Loucy (cell line): Measurements from ENCODE around the gene RORC.

Experiments used
- H2AFZ ChIP-seq: fragments of 200-600 bp; sonication (generic); 2 replicates; pipeline ENCODE4 v1.6.0; 2016; ENCODE audit warnings: antibody characterized with exemption, mild to moderate bottlenecking, low read length, moderate library complexity
- H3F3A ChIP-seq: fragments of 200-600 bp; 2 replicates; pipeline ENCODE4 v1.6.0; 2016; ENCODE audit warnings: antibody characterized with exemption, low read depth, mild to moderate bottlenecking
- H3K27me3 ChIP-seq: fragments of 200-600 bp; sonication (generic); 2 replicates; pipeline ENCODE4 v1.6.1; 2014; ENCODE audit warnings: low read length, mild to moderate bottlenecking; ENCODE audit not compliant: insufficient read depth, poor library complexity, severe bottlenecking
- H3K36me3 ChIP-seq: fragments of 200-600 bp; sonication (generic); 2 replicates; pipeline ENCODE4 v1.6.1; 2016; ENCODE audit warnings: low read length; ENCODE audit not compliant: insufficient read depth
- H3K4me1 ChIP-seq: fragments of 200-600 bp; sonication (generic); 2 replicates; pipeline ENCODE4 v1.5.1; 2014; ENCODE audit warnings: low read length, mild to moderate bottlenecking; ENCODE audit not compliant: insufficient read depth, poor library complexity, severe bottlenecking
- H3K4me2 ChIP-seq: fragments of 200-600 bp; sonication (generic); 2 replicates; pipeline ENCODE4 v1.6.0; 2014; ENCODE audit warnings: antibody characterized with exemption, low read length, low read depth, mild to moderate bottlenecking; ENCODE audit not compliant: poor library complexity, severe bottlenecking
- H3K4me3 ChIP-seq: fragments of 200-600 bp; sonication (generic); 2 replicates; pipeline ENCODE4 v1.5.1; 2014; ENCODE audit warnings: low read length, mild to moderate bottlenecking, mixed read lengths; ENCODE audit not compliant: poor library complexity, severe bottlenecking
- H3K79me2 ChIP-seq: fragments of 200-600 bp; sonication (generic); 2 replicates; pipeline ENCODE4 v1.6.1; 2014; ENCODE audit warnings: low read length; ENCODE audit not compliant: insufficient read depth
- H3K9ac ChIP-seq: fragments of 200-600 bp; sonication (generic); 2 replicates; pipeline ENCODE4 v1.6.0; 2014; ENCODE audit warnings: mild to moderate bottlenecking, low read depth, low read length, moderate library complexity; ENCODE audit not compliant: poor library complexity, severe bottlenecking
- H3K9me2 ChIP-seq: fragments of 200-600 bp; sonication (generic); replicated peaks from 2 replicates; pipeline ENCODE4 v1.6.1; 2016; ENCODE audit warnings: low read depth, low read length, mixed read lengths
- H3K9me3 ChIP-seq: fragments of 200-600 bp; sonication (generic); 2 replicates; pipeline ENCODE4 v1.6.1; 2014; ENCODE audit warnings: mild to moderate bottlenecking, antibody characterized with exemption, low read length, low read depth; ENCODE audit not compliant: insufficient read depth
- H4K20me1 ChIP-seq: fragments of 200-600 bp; sonication (generic); 2 replicates; pipeline ENCODE4 v1.6.0; 2014; ENCODE audit warnings: antibody characterized with exemption, low read length, mild to moderate bottlenecking; ENCODE audit not compliant: insufficient read depth, poor library complexity, severe bottlenecking
- CTCF ChIP-seq: fragments of 200-600 bp; sonication (generic); conservative IDR thresholded peaks from 2 replicates; pipeline ENCODE4 v1.5.1; 2014; ENCODE audit warnings: mild to moderate bottlenecking, antibody characterized with exemption, low read length
- EZH2phosphoT487 ChIP-seq: fragments of 200-600 bp; IDR thresholded peaks from 2 replicates; pipeline ENCODE4 v1.6.1; 2018; ENCODE audit warnings: antibody characterized with exemption, mild to moderate bottlenecking, moderate library complexity, borderline replicate concordance

The RORC gene

GRCh38 chr1:151846686-151847237 lies 15.2 kb upstream of the RORC start:
- Histone ChIP-seq H3K9me2 (no peaks in the 10 kb centered on the region), H3K4me2 (no peak overlapping the region), H3K9ac (no peak overlapping the region), H3K9me3 (no peaks in the 10 kb centered on the region), H3K4me1 (no peaks in the 10 kb centered on the region), H3K36me3 (no peaks in the 10 kb centered on the region), H3K4me3 (no peak overlapping the region), H3K27me3 (no peaks in the 10 kb centered on the region), H4K20me1 (no peaks in the 10 kb centered on the region), H2AFZ (peak overlapping the region; percentile 59; the same call in 1 of the 2 replicates), H3F3A (no peaks in the 10 kb centered on the region), H3K79me2 (no peaks in the 10 kb centered on the region)
- no peak for TF ChIP-seq EZH2phosphoT487
- no peak for TF ChIP-seq CTCF

GRCh38 chr1:151846062-151846568 lies 14.5 kb upstream of the RORC start:
- no peaks in the 10 kb centered on the region for H3K9me3 ChIP-seq
- H3K9ac ChIP-seq = no peak overlapping the region
- no peaks in the 10 kb centered on the region for H4K20me1 ChIP-seq
- H3K9me2 ChIP-seq = no peaks in the 10 kb centered on the region
- H3K4me2 ChIP-seq = no peak overlapping the region
- no peaks in the 10 kb centered on the region for H3K27me3 ChIP-seq
- no peaks in the 10 kb centered on the region for H3K79me2 ChIP-seq
- no peak overlapping the region for H3K4me3 ChIP-seq
- no peaks in the 10 kb centered on the region for H3K4me1 ChIP-seq
- no peak; the same call in 1 of the 2 replicates for TF ChIP-seq CTCF
- H3K36me3 ChIP-seq = no peaks in the 10 kb centered on the region
- no peaks in the 10 kb centered on the region for H3F3A ChIP-seq
- peak overlapping the region; percentile 59; the same call in 1 of the 2 replicates for H2AFZ ChIP-seq

GRCh38 chr1:151843398-151843797 lies 11.8 kb upstream of the RORC start:
- Histone ChIP-seq H3K9me3 (no peaks in the 10 kb centered on the region), H4K20me1 (no peaks in the 10 kb centered on the region), H3K27me3 (no peaks in the 10 kb centered on the region), H3K9me2 (no peaks in the 10 kb centered on the region), H3K4me1 (no peaks in the 10 kb centered on the region), H3K4me2 (no peak overlapping the region), H2AFZ (no peak overlapping the region), H3F3A (no peaks in the 10 kb centered on the region), H3K9ac (no peak overlapping the region), H3K79me2 (no peaks in the 10 kb centered on the region), H3K4me3 (no peak overlapping the region), H3K36me3 (no peaks in the 10 kb centered on the region)
- TF ChIP-seq CTCF (no peak), EZH2phosphoT487 (no peak)
